Fibroblast of lung (primary cell): Measurements from ENCODE around the gene DTX1. TPM values are rescaled to one million over a fixed set of nuclear protein-coding genes. Genes with fewer than 3 reads are reported as not detected.

Experiments used
- DNase-seq, 2 donors: peaks; one replicate each; pipeline versions ENCODE4 v3.0.0 to v3.0.0-alpha.2; 2010; ENCODE audit warnings: low read depth in 2 of 2
- H2AFZ ChIP-seq: 2 replicates; pipeline ENCODE4 v1.5.1; 2012; ENCODE audit warnings: low read length, control low read depth, inconsistent platforms
- H3K27ac ChIP-seq: 2 replicates; pipeline ENCODE4 v1.5.1; 2011; ENCODE audit warnings: low read length, control low read depth; ENCODE audit not compliant: insufficient read depth
- H3K27me3 ChIP-seq: 2 replicates; pipeline ENCODE4 v1.5.1; 2011; ENCODE audit warnings: mild to moderate bottlenecking, low read length; ENCODE audit not compliant: control insufficient read depth, insufficient read depth
- H3K36me3 ChIP-seq: 2 replicates; pipeline ENCODE4 v1.5.1; 2011; ENCODE audit warnings: low read length; ENCODE audit not compliant: control insufficient read depth, insufficient read depth
- H3K4me1 ChIP-seq: 2 replicates; pipeline ENCODE4 v1.5.1; 2011; ENCODE audit warnings: low read length; ENCODE audit not compliant: control insufficient read depth, insufficient read depth; ENCODE audit errors: extremely low read depth
- H3K4me2 ChIP-seq: 2 replicates; pipeline ENCODE4 v1.5.1; 2011; ENCODE audit warnings: low read length, control low read depth; ENCODE audit not compliant: insufficient read depth; ENCODE audit errors: extremely low read depth
- H3K4me3 ChIP-seq, 4 experiments: fragments of 200-600 bp in 1 of 4; sonication (generic) in 1 of 4; replicated peaks in 1 of 4; 2 replicates each; pipeline ENCODE4 v1.5.1; 2011 to 2016; ENCODE audit warnings: low read length in 4 of 4, low read depth in 3 of 4, mild to moderate bottlenecking in 3 of 4, control low read depth in 2 of 4, inconsistent platforms in 1 of 4, mixed read lengths in 1 of 4; ENCODE audit not compliant: insufficient read depth in 1 of 4; ENCODE audit errors: control extremely low read depth in 1 of 4
- H3K79me2 ChIP-seq: 2 replicates; pipeline ENCODE4 v1.5.1; 2012; ENCODE audit warnings: mild to moderate bottlenecking, low read length, inconsistent platforms; ENCODE audit not compliant: control insufficient read depth, insufficient read depth
- H3K9ac ChIP-seq: 2 replicates; pipeline ENCODE4 v1.5.1; 2011; ENCODE audit warnings: mild to moderate bottlenecking, low read length, control low read depth; ENCODE audit not compliant: insufficient read depth
- H3K9me3 ChIP-seq: 2 replicates; pipeline ENCODE4 v1.5.1; 2012; ENCODE audit warnings: low read depth, low read length; ENCODE audit not compliant: control insufficient read depth, insufficient read depth
- H4K20me1 ChIP-seq: 2 replicates; pipeline ENCODE4 v1.5.1; 2011; ENCODE audit warnings: low read length; ENCODE audit not compliant: control insufficient read depth, insufficient read depth; ENCODE audit errors: extremely low read depth
- CTCF ChIP-seq, 2 donors: IDR thresholded peaks in 1 of 2; conservative IDR thresholded peaks in 1 of 2; 1 replicate in 1 of 2; 2 replicates in 1 of 2; pipeline ENCODE4 v1.5.1; 2011 to 2012; ENCODE audit warnings: low read length in 2 of 2, control low read depth in 1 of 2, inconsistent platforms in 1 of 2, low read depth in 1 of 2, mild to moderate bottlenecking in 1 of 2
- EZH2 ChIP-seq: IDR thresholded peaks from 2 replicates; pipeline ENCODE4 v1.5.1; 2012; ENCODE audit warnings: low read length, control low read depth, mild to moderate bottlenecking; ENCODE audit errors: missing control alignments
- polyA plus RNA-seq, 2 donors: library from polyadenylated mRNA; depleted of rRNA in 1 of 2; stranded (reverse) in 1 of 2; unstranded in 1 of 2; fragments of >200 nt; gene quantifications; 2 replicates each; pipeline ENCODE4 v1.2.1, GENCODE V29; 2011 to 2012; ENCODE audit warnings: missing spikeins in 1 of 2
- total RNA-seq: library from RNA; depleted of rRNA; stranded (reverse); fragments of >200 nt; gene quantifications from 2 replicates; pipeline ENCODE4 v1.2.1, GENCODE V29; 2014

The DTX1 gene
- total and polyA plus RNA-seq, 2 donors (not counting 1 experiment from before 2014, with no cell fraction given), result not detected

DNA sequence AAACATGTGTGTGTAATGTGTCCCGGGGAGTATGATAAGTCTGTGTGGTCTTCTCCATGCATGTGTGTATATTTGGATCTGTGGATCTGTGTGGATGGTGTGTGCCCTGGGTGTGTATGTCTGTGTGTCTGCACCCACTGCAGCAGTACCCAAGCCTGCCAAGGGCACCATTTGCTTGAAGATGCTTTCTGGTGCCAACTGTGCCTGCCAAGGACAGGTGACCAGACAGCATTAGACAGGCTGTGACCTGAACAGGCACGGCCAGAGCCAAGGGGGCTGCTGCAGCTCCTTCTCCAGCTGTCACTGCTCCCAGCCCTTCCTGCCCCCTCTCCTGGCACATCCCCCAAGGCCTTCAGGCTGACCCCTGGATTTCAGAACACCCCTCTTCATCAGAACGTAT lies 35.0 kb downstream of the DTX1 start:
- Histone ChIP-seq H4K20me1 (no peaks in the 10 kb centered on the region), H3K27me3 (no peaks in the 10 kb centered on the region), H3K9ac (no peak overlapping the region), H3K79me2 (no peaks in the 10 kb centered on the region), H3K4me1 (no peaks in the 10 kb centered on the region), H3K36me3 (no peaks in the 10 kb centered on the region), H3K4me3 (no peak overlapping the region), H3K27ac (no peak overlapping the region), H2AFZ (no peak overlapping the region), H3K9me3 (no peaks in the 10 kb centered on the region), H3K4me2 (no peak overlapping the region)
- TF ChIP-seq CTCF (conservative IDR thresholded peaks at IDR 0.05 in 1 of 2, IDR thresholded peaks at IDR 0.05 in 1 of 2; ENCODE audit: low read depth in 1 of 2, low read length in 2 of 2) (no peak), EZH2 (no peak)
- DNase-seq, result no peak

GRCh38 chr12:113092607-113093408 lies 36.3 kb downstream of the DTX1 start:
- Histone ChIP-seq H3K79me2 (no peaks in the 10 kb centered on the region), H3K27me3 (no peaks in the 10 kb centered on the region), H3K9me3 (no peaks in the 10 kb centered on the region), H4K20me1 (no peaks in the 10 kb centered on the region), H3K4me3 (no peak overlapping the region), H3K36me3 (no peaks in the 10 kb centered on the region), H3K4me1 (no peaks in the 10 kb centered on the region), H3K9ac (no peak overlapping the region), H2AFZ (no peak overlapping the region), H3K4me2 (no peak overlapping the region), H3K27ac (no peak overlapping the region)
- DNase-seq, result no peak
- TF ChIP-seq CTCF (conservative IDR thresholded peaks at IDR 0.05 in 1 of 2, IDR thresholded peaks at IDR 0.05 in 1 of 2; ENCODE audit: low read depth in 1 of 2, low read length in 2 of 2) (no peak), EZH2 (no peak)

- Histone ChIP-seq H3K9me3 (no peaks in the 10 kb centered on the region), H3K79me2 (no peaks in the 10 kb centered on the region), H3K36me3 (no peaks in the 10 kb centered on the region), H3K4me2 (no peak overlapping the region), H3K27me3 (no peaks in the 10 kb centered on the region), H2AFZ (no peak overlapping the region), H3K27ac (no peak overlapping the region), H3K4me3 (no peak overlapping the region), H4K20me1 (no peaks in the 10 kb centered on the region), H3K9ac (no peak overlapping the region), H3K4me1 (no peaks in the 10 kb centered on the region)
- DNase-seq, result no peak
- TF ChIP-seq CTCF (conservative IDR thresholded peaks at IDR 0.05 in 1 of 2, IDR thresholded peaks at IDR 0.05 in 1 of 2; ENCODE audit: low read depth in 1 of 2, low read length in 2 of 2) (no peak), EZH2 (no peak)
These were observed 37.0 kb downstream of the DTX1 start for GRCh38 chr12:113093409-113094101.
